ENCODE data around the gene EAPP.

The EAPP gene

DNA sequence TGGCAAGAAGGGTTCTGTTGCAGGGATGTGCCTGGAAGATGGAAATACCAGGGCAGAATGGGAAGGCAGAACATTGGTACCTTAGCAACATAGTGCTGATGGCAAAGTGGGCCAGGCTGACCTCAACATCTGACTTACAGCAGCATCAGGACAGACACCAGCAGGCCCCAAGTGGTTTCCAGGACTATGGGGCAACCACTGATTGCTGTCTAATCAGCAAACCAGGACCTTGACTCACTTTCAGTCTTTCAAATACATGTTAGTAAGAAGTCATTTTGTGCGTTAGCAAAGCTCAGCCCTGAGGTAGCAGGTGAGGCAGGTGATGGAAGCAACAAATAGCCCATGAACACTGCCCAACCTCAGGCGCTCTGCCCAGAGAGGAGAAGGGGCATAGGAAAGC lies 72.8 kb downstream of the EAPP start:
- ChIA-PET CTCF (interaction anchor here (0.6 kb wide), 1 partner anchor 176 kb away, joined by 4 read pairs; no protein-coding TSS in a partner anchor), POLR2A (no interaction called here)
- H3K4me3 ChIP-seq (ENCODE audit: low read depth, low read length): no peak overlapping the region
- no peaks in the 10 kb centered on the region for H3K9me3 ChIP-seq (ENCODE audit: control insufficient read depth, insufficient read depth, low read depth, low read length)
- H3K36me3 ChIP-seq (ENCODE audit: control insufficient read depth in 2 of 2, insufficient read depth in 1 of 2, low read length in 2 of 2): no peaks in the 10 kb centered on the region
- H3K27ac ChIP-seq (ENCODE audit: extremely low read depth, low read depth, low read length): no peak overlapping the region
- TF ChIP-seq, protein P1, sequence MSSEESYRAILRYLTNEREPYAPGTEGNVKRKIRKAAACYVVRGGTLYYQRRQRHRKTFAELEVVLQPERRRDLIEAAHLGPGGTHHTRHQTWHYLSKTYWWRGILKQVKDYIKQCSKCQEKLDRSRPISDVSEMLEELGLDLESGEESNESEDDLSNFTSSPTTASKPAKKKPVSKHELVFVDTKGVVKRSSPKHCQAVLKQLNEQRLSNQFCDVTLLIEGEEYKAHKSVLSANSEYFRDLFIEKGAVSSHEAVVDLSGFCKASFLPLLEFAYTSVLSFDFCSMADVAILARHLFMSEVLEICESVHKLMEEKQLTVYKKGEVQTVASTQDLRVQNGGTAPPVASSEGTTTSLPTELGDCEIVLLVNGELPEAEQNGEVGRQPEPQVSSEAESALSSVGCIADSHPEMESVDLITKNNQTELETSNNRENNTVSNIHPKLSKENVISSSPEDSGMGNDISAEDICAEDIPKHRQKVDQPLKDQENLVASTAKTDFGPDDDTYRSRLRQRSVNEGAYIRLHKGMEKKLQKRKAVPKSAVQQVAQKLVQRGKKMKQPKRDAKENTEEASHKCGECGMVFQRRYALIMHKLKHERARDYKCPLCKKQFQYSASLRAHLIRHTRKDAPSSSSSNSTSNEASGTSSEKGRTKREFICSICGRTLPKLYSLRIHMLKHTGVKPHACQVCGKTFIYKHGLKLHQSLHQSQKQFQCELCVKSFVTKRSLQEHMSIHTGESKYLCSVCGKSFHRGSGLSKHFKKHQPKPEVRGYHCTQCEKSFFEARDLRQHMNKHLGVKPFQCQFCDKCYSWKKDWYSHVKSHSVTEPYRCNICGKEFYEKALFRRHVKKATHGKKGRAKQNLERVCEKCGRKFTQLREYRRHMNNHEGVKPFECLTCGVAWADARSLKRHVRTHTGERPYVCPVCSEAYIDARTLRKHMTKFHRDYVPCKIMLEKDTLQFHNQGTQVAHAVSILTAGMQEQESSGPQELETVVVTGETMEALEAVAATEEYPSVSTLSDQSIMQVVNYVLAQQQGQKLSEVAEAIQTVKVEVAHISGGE (tag by site-specific recombination; conservative IDR thresholded peaks at IDR 0.05; ENCODE audit: low read depth): no peak
- TF ChIP-seq, protein P2, sequence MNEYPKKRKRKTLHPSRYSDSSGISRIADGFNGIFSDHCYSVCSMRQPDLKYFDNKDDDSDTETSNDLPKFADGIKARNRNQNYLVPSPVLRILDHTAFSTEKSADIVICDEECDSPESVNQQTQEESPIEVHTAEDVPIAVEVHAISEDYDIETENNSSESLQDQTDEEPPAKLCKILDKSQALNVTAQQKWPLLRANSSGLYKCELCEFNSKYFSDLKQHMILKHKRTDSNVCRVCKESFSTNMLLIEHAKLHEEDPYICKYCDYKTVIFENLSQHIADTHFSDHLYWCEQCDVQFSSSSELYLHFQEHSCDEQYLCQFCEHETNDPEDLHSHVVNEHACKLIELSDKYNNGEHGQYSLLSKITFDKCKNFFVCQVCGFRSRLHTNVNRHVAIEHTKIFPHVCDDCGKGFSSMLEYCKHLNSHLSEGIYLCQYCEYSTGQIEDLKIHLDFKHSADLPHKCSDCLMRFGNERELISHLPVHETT (tag by site-specific recombination; IDR thresholded peaks at IDR 0.05): no peak
- TF ChIP-seq KLF10 (tag by site-specific recombination; IDR thresholded peaks at IDR 0.05): no peak
- TF ChIP-seq SP7 (tag by site-specific recombination; IDR thresholded peaks at IDR 0.05): no peak
- TF ChIP-seq ZNF747 (tag by site-specific recombination; IDR thresholded peaks at IDR 0.05): no peak
- TF ChIP-seq SETDB1 (IDR thresholded peaks at IDR 0.05; ENCODE audit: insufficient read length, low read length): no peak
- no peak for TF ChIP-seq YY2 (tag by site-specific recombination; IDR thresholded peaks at IDR 0.05)
- H3K4me1 ChIP-seq (ENCODE audit: control insufficient read depth, insufficient read depth, low read length): no peaks in the 10 kb centered on the region

Measured in HEK293 (cell line).